ENCODE measurements around the gene ZDHHC23.
A peak's percentile ranks its signal among the peaks of the same experiment; 100 is the strongest.

Gene ZDHHC23

GRCh38 chr3:113981803-113982202 is 34.0 kb downstream of the ZDHHC23 start:
- H3K9me2 ChIP-seq (replicated peaks; ENCODE audit: control insufficient read depth, low read length) = no peaks in the 10 kb centered on the region
- H3K4me2 ChIP-seq (ENCODE audit: low read length) = 0 out of 2 replicates have a peak overlapping the region, but pooled peaks have one; percentile 4
- H3F3A ChIP-seq (ENCODE audit: control insufficient read depth, insufficient read depth) = no peaks in the 10 kb centered on the region
- no peaks in the 10 kb centered on the region for H3K9me3 ChIP-seq (ENCODE audit: control insufficient read depth, insufficient read depth, low read length)
- H3K79me2 ChIP-seq (ENCODE audit: control insufficient read depth, low read length) = no peaks in the 10 kb centered on the region
- no peaks in the 10 kb centered on the region for H4K20me1 ChIP-seq (ENCODE audit: control insufficient read depth, insufficient read depth, low read depth, low read length)
- no peaks in the 10 kb centered on the region for H3K36me3 ChIP-seq (ENCODE audit: control insufficient read depth, low read length)
- no peak overlapping the region for H3K4me3 ChIP-seq (ENCODE audit: low read length)
- H3K4me1 ChIP-seq (ENCODE audit: control insufficient read depth, low read length) = peaks cover 28% of the 10 kb centered on the region
- no peaks in the 10 kb centered on the region for H3K27me3 ChIP-seq (ENCODE audit: control insufficient read depth, low read length)
- TF ChIP-seq CTCF (IDR thresholded peaks at IDR 0.05; ENCODE audit: low read depth, low read length, poor library complexity, severe bottlenecking) (no peak), EZH2phosphoT487 (IDR thresholded peaks at IDR 0.05; ENCODE audit: borderline replicate concordance, low read length) (no peak)
- H3K27ac ChIP-seq (ENCODE audit: low read depth, low read length) = no peak overlapping the region

GRCh38 chr3:113983544-113983943 is 35.7 kb downstream of the ZDHHC23 start:
- Histone ChIP-seq H3K9me2 (replicated peaks; ENCODE audit: control insufficient read depth, low read length) (no peaks in the 10 kb centered on the region), H3K36me3 (ENCODE audit: control insufficient read depth, low read length) (no peaks in the 10 kb centered on the region), H3K27ac (ENCODE audit: low read depth, low read length) (no peak overlapping the region), H3K4me2 (ENCODE audit: low read length) (no peak overlapping the region), H3K4me3 (ENCODE audit: low read length) (no peak overlapping the region), H3K79me2 (ENCODE audit: control insufficient read depth, low read length) (no peaks in the 10 kb centered on the region), H3F3A (ENCODE audit: control insufficient read depth, insufficient read depth) (no peaks in the 10 kb centered on the region), H3K27me3 (ENCODE audit: control insufficient read depth, low read length) (no peaks in the 10 kb centered on the region), H3K9me3 (ENCODE audit: control insufficient read depth, insufficient read depth, low read length) (no peaks in the 10 kb centered on the region), H4K20me1 (ENCODE audit: control insufficient read depth, insufficient read depth, low read depth, low read length) (no peaks in the 10 kb centered on the region), H3K4me1 (ENCODE audit: control insufficient read depth, low read length) (peaks cover 28% of the 10 kb centered on the region)
- TF ChIP-seq CTCF (IDR thresholded peaks at IDR 0.05; ENCODE audit: low read depth, low read length, poor library complexity, severe bottlenecking) = no peak
- TF ChIP-seq EZH2phosphoT487 (IDR thresholded peaks at IDR 0.05; ENCODE audit: borderline replicate concordance, low read length) = no peak

- H3K79me2 ChIP-seq (ENCODE audit: control insufficient read depth, low read length) = no peaks in the 10 kb centered on the region
- H3K4me2 ChIP-seq (ENCODE audit: low read length) = peak overlapping the region; percentile 49
- H3F3A ChIP-seq (ENCODE audit: control insufficient read depth, insufficient read depth) = no peaks in the 10 kb centered on the region
- no peak overlapping the region for H3K27ac ChIP-seq (ENCODE audit: low read depth, low read length)
- H4K20me1 ChIP-seq (ENCODE audit: control insufficient read depth, insufficient read depth, low read depth, low read length) = no peaks in the 10 kb centered on the region
- H3K9me3 ChIP-seq (ENCODE audit: control insufficient read depth, insufficient read depth, low read length) = no peaks in the 10 kb centered on the region
- no peaks in the 10 kb centered on the region for H3K36me3 ChIP-seq (ENCODE audit: control insufficient read depth, low read length)
- H3K4me3 ChIP-seq (ENCODE audit: low read length) = peak overlapping the region; percentile 29
- no peak for TF ChIP-seq CTCF (IDR thresholded peaks at IDR 0.05; ENCODE audit: low read depth, low read length, poor library complexity, severe bottlenecking)
- no peak for TF ChIP-seq EZH2phosphoT487 (IDR thresholded peaks at IDR 0.05; ENCODE audit: borderline replicate concordance, low read length)
- peaks cover 28% of the 10 kb centered on the region for H3K4me1 ChIP-seq (ENCODE audit: control insufficient read depth, low read length)
- no peaks in the 10 kb centered on the region for H3K9me2 ChIP-seq (replicated peaks; ENCODE audit: control insufficient read depth, low read length)
- H3K27me3 ChIP-seq (ENCODE audit: control insufficient read depth, low read length) = no peaks in the 10 kb centered on the region
These were observed 37.7 kb downstream of the ZDHHC23 start for GRCh38 chr3:113985541-113985940.
